ENCODE data around the gene TBPL1.

The TBPL1 gene

DNA sequence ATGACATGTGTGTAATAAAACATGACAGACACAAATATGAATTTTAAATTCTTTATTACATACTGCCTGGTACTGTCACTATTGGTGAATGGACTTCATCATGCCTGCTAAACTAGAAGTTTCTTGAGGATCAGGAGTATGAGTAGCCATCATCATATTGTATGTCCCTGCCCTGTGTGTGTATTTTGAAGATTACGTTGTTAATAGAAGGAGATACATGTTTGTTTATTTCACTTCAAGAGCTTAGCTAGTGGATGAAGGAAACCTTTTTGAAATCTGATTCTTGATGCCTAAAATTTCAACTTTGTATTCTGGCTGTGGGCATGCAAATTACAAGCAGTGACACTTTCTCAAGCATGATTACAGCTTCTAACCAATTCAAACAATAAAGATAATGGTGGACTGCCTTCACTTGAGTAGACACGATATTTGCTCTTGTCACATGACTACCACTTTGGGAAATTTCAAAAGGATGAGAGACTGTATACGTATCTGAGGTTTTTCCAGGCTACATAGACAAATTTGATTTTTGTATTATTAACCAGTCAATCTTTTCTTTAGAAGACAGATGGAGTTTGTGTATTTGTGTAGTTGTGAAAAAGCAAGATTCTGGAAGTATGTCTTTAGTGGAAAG, 3.5 kb downstream of the TBPL1 start:
- ATAC-seq (ENCODE audit: low read depth) (no peak), DNase-seq (ENCODE audit: low spot score) (no peak)
- H3K9me3 ChIP-seq (ENCODE audit: severe bottlenecking) = no peaks in the 10 kb centered on the region
- no peak overlapping the region for H3K4me3 ChIP-seq (ENCODE audit: severe bottlenecking)
- H3K27ac ChIP-seq (ENCODE audit: poor library complexity, severe bottlenecking) = no peak overlapping the region
- 0 out of 2 replicates have a peak, but pooled peaks cover 4% of the 10 kb centered on the region for H3K36me3 ChIP-seq (ENCODE audit: low read depth)
- TF ChIP-seq, protein P1, sequence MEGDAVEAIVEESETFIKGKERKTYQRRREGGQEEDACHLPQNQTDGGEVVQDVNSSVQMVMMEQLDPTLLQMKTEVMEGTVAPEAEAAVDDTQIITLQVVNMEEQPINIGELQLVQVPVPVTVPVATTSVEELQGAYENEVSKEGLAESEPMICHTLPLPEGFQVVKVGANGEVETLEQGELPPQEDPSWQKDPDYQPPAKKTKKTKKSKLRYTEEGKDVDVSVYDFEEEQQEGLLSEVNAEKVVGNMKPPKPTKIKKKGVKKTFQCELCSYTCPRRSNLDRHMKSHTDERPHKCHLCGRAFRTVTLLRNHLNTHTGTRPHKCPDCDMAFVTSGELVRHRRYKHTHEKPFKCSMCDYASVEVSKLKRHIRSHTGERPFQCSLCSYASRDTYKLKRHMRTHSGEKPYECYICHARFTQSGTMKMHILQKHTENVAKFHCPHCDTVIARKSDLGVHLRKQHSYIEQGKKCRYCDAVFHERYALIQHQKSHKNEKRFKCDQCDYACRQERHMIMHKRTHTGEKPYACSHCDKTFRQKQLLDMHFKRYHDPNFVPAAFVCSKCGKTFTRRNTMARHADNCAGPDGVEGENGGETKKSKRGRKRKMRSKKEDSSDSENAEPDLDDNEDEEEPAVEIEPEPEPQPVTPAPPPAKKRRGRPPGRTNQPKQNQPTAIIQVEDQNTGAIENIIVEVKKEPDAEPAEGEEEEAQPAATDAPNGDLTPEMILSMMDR (IDR thresholded peaks at IDR 0.05; ENCODE audit: poor library complexity, severe bottlenecking) = no peak
- no peaks in the 10 kb centered on the region for H3K27me3 ChIP-seq (ENCODE audit: insufficient read depth, poor library complexity, severe bottlenecking)
- H3K4me1 ChIP-seq (ENCODE audit: insufficient read depth, poor library complexity, severe bottlenecking) = peaks cover 14% of the 10 kb centered on the region

DNA sequence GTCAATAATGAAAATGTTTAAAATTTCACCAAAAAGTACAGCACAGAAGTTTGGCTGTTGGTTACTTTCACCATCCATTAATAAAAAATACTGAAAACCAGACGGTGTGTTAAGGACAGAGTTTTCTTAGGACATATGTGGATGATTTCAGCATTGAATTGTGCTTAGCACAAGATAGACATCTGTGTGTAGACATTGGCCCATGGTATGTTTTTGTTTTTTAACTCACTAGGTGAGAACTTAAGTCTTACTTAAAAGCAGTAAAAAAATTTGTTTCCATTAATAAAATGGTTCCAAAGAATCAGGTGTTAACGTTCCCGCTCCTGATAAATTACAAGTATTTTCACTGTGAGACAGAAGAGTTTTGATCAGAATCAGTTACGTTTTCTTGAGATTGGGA, 4.2 kb downstream of the TBPL1 start:
- Histone ChIP-seq H3K27me3 (ENCODE audit: insufficient read depth, poor library complexity, severe bottlenecking) (no peaks in the 10 kb centered on the region), H3K27ac (ENCODE audit: poor library complexity, severe bottlenecking) (no peak overlapping the region), H3K9me3 (ENCODE audit: severe bottlenecking) (no peaks in the 10 kb centered on the region), H3K4me1 (ENCODE audit: insufficient read depth, poor library complexity, severe bottlenecking) (peaks cover 14% of the 10 kb centered on the region), H3K36me3 (ENCODE audit: low read depth) (0 out of 2 replicates have a peak, but pooled peaks cover 4% of the 10 kb centered on the region), H3K4me3 (ENCODE audit: severe bottlenecking) (no peak overlapping the region)
- DNase-seq (ENCODE audit: low spot score) = no peak
- no peak for ATAC-seq (ENCODE audit: low read depth)
- TF ChIP-seq, protein P1 (IDR thresholded peaks at IDR 0.05; ENCODE audit: poor library complexity, severe bottlenecking) = no peak

DNA sequence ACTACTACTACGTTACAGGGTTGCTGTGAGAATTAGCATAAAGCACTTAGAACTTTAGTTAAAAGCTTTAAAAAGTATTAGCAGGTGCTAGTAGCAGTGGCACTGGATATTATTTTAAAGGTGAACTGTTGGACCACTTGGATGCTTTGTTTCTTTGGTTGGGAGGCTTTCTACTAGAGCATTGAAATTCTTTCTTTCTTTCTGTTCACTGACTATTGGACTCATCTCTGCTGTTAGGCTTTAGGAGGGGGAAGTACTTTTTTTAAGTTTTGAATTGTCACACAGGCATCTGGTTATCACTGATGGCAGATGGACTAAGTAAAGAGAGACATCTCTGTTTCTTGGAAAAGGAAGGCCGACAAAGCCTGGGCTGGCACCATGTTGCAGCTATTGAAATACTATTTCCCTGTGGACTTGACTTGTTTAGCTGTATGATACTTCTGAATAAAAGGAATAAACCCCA, 4.8 kb downstream of the TBPL1 start:
- Histone ChIP-seq H3K27me3 (ENCODE audit: insufficient read depth, poor library complexity, severe bottlenecking) (no peaks in the 10 kb centered on the region), H3K27ac (ENCODE audit: poor library complexity, severe bottlenecking) (no peak overlapping the region), H3K4me3 (ENCODE audit: severe bottlenecking) (no peak overlapping the region), H3K9me3 (ENCODE audit: severe bottlenecking) (no peaks in the 10 kb centered on the region), H3K36me3 (ENCODE audit: low read depth) (0 out of 2 replicates have a peak, but pooled peaks cover 4% of the 10 kb centered on the region), H3K4me1 (ENCODE audit: insufficient read depth, poor library complexity, severe bottlenecking) (peaks cover 14% of the 10 kb centered on the region)
- ATAC-seq (ENCODE audit: low read depth) (no peak), DNase-seq (ENCODE audit: low spot score) (no peak)
- TF ChIP-seq, protein P1 (IDR thresholded peaks at IDR 0.05; ENCODE audit: poor library complexity, severe bottlenecking) = no peak

DNA sequence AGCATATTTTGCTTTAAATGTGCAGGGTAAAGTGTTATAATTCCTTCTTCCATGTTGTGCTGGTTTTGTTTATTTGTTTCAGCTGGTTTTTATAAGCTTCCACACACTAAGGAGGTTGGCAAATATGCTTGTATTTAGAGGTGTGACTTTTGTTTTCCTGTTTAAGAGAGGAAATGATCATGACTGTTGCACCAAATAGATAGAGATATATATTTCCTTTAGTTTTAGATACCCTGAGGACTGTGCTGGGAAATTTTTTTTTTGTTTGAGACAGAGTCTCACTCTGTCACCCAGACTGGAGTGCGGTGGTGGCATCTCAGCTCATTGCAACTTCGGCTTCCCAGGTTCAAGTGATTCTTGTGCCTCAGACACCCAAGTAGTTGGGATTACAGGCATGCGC, 5.8 kb downstream of the TBPL1 start:
- no peak overlapping the region for H3K27ac ChIP-seq (ENCODE audit: poor library complexity, severe bottlenecking)
- no peaks in the 10 kb centered on the region for H3K27me3 ChIP-seq (ENCODE audit: insufficient read depth, poor library complexity, severe bottlenecking)
- H3K4me3 ChIP-seq (ENCODE audit: severe bottlenecking) = no peak overlapping the region
- H3K9me3 ChIP-seq (ENCODE audit: severe bottlenecking) = no peaks in the 10 kb centered on the region
- no peak for DNase-seq (ENCODE audit: low spot score)
- no peak for ATAC-seq (ENCODE audit: low read depth)
- TF ChIP-seq, protein P1 (IDR thresholded peaks at IDR 0.05; ENCODE audit: poor library complexity, severe bottlenecking) = no peak
- 0 out of 2 replicates have a peak, but pooled peaks cover 4% of the 10 kb centered on the region for H3K36me3 ChIP-seq (ENCODE audit: low read depth)
- peaks cover 14% of the 10 kb centered on the region for H3K4me1 ChIP-seq (ENCODE audit: insufficient read depth, poor library complexity, severe bottlenecking)

Data from RWPE2 (cell line).